ENCODE data around the gene ABLIM1.

DNA sequence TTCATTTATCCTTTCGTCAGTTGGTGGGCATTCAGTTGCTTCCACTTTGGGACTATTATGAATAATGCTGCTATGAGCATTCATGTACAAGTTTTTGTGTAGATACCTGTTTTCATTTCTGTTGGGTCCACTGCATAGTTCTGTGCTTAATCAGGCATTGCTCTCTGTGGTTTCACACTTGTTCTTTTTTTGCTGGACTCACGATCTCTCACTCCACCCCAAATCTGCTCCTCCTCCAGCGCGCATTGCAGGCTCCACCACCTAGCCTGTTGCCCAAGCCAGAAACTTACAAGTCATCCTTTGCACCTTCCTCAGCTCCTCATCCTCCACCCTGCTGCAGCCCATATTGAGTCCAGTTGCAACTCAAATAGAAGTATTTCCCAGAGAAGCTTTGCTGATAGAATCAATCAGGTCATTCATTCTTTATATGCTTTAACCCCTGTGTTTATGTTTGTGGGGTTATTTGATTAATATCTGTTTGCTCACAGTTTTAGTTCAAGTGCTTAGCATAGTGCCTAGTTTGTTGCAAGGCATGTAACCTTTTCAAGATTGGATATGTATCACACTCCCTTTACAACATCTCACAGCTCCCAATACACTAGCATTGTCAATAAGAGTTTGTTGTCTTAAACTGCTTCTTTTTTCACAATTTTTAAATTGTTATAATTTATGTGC, 237.1 kb downstream of the ABLIM1 start:
- no peak for TF ChIP-seq POLR2AphosphoS5 (IDR thresholded peaks at IDR 0.05)
- TF ChIP-seq, protein P1, sequence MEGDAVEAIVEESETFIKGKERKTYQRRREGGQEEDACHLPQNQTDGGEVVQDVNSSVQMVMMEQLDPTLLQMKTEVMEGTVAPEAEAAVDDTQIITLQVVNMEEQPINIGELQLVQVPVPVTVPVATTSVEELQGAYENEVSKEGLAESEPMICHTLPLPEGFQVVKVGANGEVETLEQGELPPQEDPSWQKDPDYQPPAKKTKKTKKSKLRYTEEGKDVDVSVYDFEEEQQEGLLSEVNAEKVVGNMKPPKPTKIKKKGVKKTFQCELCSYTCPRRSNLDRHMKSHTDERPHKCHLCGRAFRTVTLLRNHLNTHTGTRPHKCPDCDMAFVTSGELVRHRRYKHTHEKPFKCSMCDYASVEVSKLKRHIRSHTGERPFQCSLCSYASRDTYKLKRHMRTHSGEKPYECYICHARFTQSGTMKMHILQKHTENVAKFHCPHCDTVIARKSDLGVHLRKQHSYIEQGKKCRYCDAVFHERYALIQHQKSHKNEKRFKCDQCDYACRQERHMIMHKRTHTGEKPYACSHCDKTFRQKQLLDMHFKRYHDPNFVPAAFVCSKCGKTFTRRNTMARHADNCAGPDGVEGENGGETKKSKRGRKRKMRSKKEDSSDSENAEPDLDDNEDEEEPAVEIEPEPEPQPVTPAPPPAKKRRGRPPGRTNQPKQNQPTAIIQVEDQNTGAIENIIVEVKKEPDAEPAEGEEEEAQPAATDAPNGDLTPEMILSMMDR (IDR thresholded peaks at IDR 0.05), result no peak
- no peak for TF ChIP-seq POLR2A (IDR thresholded peaks at IDR 0.05; ENCODE audit: low read depth)

Data from esophagus muscularis mucosa (tissue), 3 donors.